SJSA1 (cell line): Measurements from ENCODE around the gene BRMS1. TPM values are rescaled to one million over a fixed set of nuclear protein-coding genes. Genes with fewer than 3 reads are reported as not detected.
"Not testable (repeated sequence)": the region's sequence is repeated elsewhere in the genome, so short reads cannot be mapped to it uniquely, and the experiment has no call there.

Source experiments
- DNase-seq, 2 experiments: peaks; one replicate each; pipeline ENCODE4 v3.0.0-alpha.2; 2015 to 2020; ENCODE audit warnings: low spot score in 2 of 2, low read depth in 1 of 2
- H3K27ac ChIP-seq: fragments of 250-450 bp; sonication (Bioruptor Pico); 2 replicates; pipeline ENCODE4 v1.5.1; 2020; ENCODE audit warnings: mild to moderate bottlenecking, moderate library complexity
- H3K27me3 ChIP-seq: fragments of 250-450 bp; sonication (Bioruptor Pico); replicated peaks from 2 replicates; pipeline ENCODE4 v1.5.1; 2020; ENCODE audit warnings: mild to moderate bottlenecking, moderate library complexity
- H3K36me3 ChIP-seq: fragments of 250-450 bp; sonication (Bioruptor Pico); 2 replicates; pipeline ENCODE4 v1.5.1; 2020; ENCODE audit warnings: mild to moderate bottlenecking
- H3K4me1 ChIP-seq: fragments of 250-450 bp; sonication (Bioruptor Pico); replicated peaks from 2 replicates; pipeline ENCODE4 v1.6.1; 2021; ENCODE audit warnings: mild to moderate bottlenecking
- H3K4me3 ChIP-seq: fragments of 250-450 bp; sonication (Bioruptor Pico); 2 replicates; pipeline ENCODE4 v1.5.1; 2020; ENCODE audit warnings: mild to moderate bottlenecking
- H3K9me3 ChIP-seq: fragments of 250-450 bp; sonication (Bioruptor Pico); replicated peaks from 2 replicates; pipeline ENCODE4 v1.5.1; 2020; ENCODE audit warnings: mild to moderate bottlenecking
- total RNA-seq: library from RNA; depleted of rRNA; stranded (reverse); fragments of >200 nt; shearing (Covaris generic); gene quantifications from 2 replicates; pipeline ENCODE4 v1.2.3, GENCODE V29; 2014

Gene BRMS1
- total RNA-seq, 1 experiment from 2014 or later: 189 TPM

GRCh38 chr11:66367561-66368312, 22.8 kb upstream of the BRMS1 start:
- H3K9me3 ChIP-seq: no peaks in the 10 kb centered on the region
- no peak overlapping the region for H3K27ac ChIP-seq
- no peak for DNase-seq
- peaks cover 17% of the 10 kb centered on the region for H3K4me1 ChIP-seq
- no peaks in the 10 kb centered on the region for H3K36me3 ChIP-seq
- H3K4me3 ChIP-seq: no peak overlapping the region
- H3K27me3 ChIP-seq: peaks cover 53% of the 10 kb centered on the region

- H3K9me3 ChIP-seq: no peaks in the 10 kb centered on the region
- peaks cover 10% of the 10 kb centered on the region for H3K4me1 ChIP-seq
- no peaks in the 10 kb centered on the region for H3K36me3 ChIP-seq
- H3K4me3 ChIP-seq: no peak overlapping the region
- no peak overlapping the region for H3K27ac ChIP-seq
- no peak for DNase-seq
- H3K27me3 ChIP-seq: peaks cover 46% of the 10 kb centered on the region
Measured at GRCh38 chr11:66366844-66367477, 22.1 kb upstream of the BRMS1 start.

- DNase-seq: no peak
- Histone ChIP-seq H3K27me3 (peaks cover 36% of the 10 kb centered on the region), H3K4me3 (no peak overlapping the region), H3K9me3 (no peaks in the 10 kb centered on the region), H3K36me3 (no peaks in the 10 kb centered on the region), H3K27ac (no peak overlapping the region), H3K4me1 (no peaks in the 10 kb centered on the region; the same call in 1 of the 2 replicates)
Measured at GRCh38 chr11:66365711-66366619, 21.1 kb upstream of the BRMS1 start.

GRCh38 chr11:66365166-66365565, 20.3 kb upstream of the BRMS1 start:
- Histone ChIP-seq H3K9me3 (no peaks in the 10 kb centered on the region), H3K27ac (no peak overlapping the region), H3K4me1 (no peaks in the 10 kb centered on the region), H3K4me3 (no peak overlapping the region), H3K27me3 (peaks cover 28% of the 10 kb centered on the region), H3K36me3 (no peaks in the 10 kb centered on the region)
- no peak for DNase-seq

GRCh38 chr11:66363805-66364535, 19.1 kb upstream of the BRMS1 start:
- H3K27ac ChIP-seq: no peak overlapping the region
- peak in 1 of 2 experiments; percentile 79 for DNase-seq

GRCh38 chr11:66363187-66363601, 18.3 kb upstream of the BRMS1 start:
- peaks cover 18% of the 10 kb centered on the region for H3K27me3 ChIP-seq
- no peaks in the 10 kb centered on the region for H3K36me3 ChIP-seq
- no peak for DNase-seq
- H3K9me3 ChIP-seq: no peaks in the 10 kb centered on the region; the same call in 1 of the 2 replicates
- no peak overlapping the region for H3K27ac ChIP-seq
- H3K4me3 ChIP-seq: no peak overlapping the region
- no peaks in the 10 kb centered on the region for H3K4me1 ChIP-seq

More at GRCh38 chr11:66363805-66364535, 19.1 kb upstream of the BRMS1 start:
- Histone ChIP-seq H3K27me3 (peaks cover 18% of the 10 kb centered on the region), H3K4me3 (no peak overlapping the region), H3K9me3 (no peaks in the 10 kb centered on the region), H3K4me1 (no peaks in the 10 kb centered on the region), H3K36me3 (no peaks in the 10 kb centered on the region)

GRCh38 chr11:66362481-66363147, 17.7 kb upstream of the BRMS1 start:
- Histone ChIP-seq H3K27ac (no peak overlapping the region), H3K4me1 (no peaks in the 10 kb centered on the region), H3K27me3 (peaks cover 18% of the 10 kb centered on the region), H3K36me3 (no peaks in the 10 kb centered on the region), H3K9me3 (no peaks in the 10 kb centered on the region; the same call in 1 of the 2 replicates), H3K4me3 (no peak overlapping the region)
- DNase-seq: no peak

GRCh38 chr11:66361502-66361941, 16.6 kb upstream of the BRMS1 start:
- H3K36me3 ChIP-seq: no peaks in the 10 kb centered on the region
- H3K4me1 ChIP-seq: no peaks in the 10 kb centered on the region
- H3K27ac ChIP-seq: no peak overlapping the region
- peaks cover 9% of the 10 kb centered on the region for H3K27me3 ChIP-seq
- no peak for DNase-seq
- no peaks in the 10 kb centered on the region; the same call in 1 of the 2 replicates for H3K9me3 ChIP-seq
- H3K4me3 ChIP-seq: no peak overlapping the region

GRCh38 chr11:66360406-66361073, 15.6 kb upstream of the BRMS1 start:
- no peak overlapping the region for H3K4me3 ChIP-seq
- H3K9me3 ChIP-seq: no peaks in the 10 kb centered on the region; the same call in 1 of the 2 replicates
- DNase-seq: no peak
- H3K4me1 ChIP-seq: no peaks in the 10 kb centered on the region
- H3K27ac ChIP-seq: no peak overlapping the region
- H3K36me3 ChIP-seq: no peaks in the 10 kb centered on the region
- peaks cover 3% of the 10 kb centered on the region; the same call in 1 of the 2 replicates for H3K27me3 ChIP-seq

- Histone ChIP-seq H3K4me1 (no peaks in the 10 kb centered on the region), H3K27ac (no peak overlapping the region), H3K36me3 (no peaks in the 10 kb centered on the region), H3K4me3 (no peak overlapping the region), H3K9me3 (no peaks in the 10 kb centered on the region; the same call in 1 of the 2 replicates), H3K27me3 (no peaks in the 10 kb centered on the region; the same call in 1 of the 2 replicates)
- DNase-seq: no peak
Measured at GRCh38 chr11:66359662-66360087, 14.8 kb upstream of the BRMS1 start.

GRCh38 chr11:66350560-66351235, 5.8 kb upstream of the BRMS1 start:
- H3K27ac ChIP-seq, H3K36me3 ChIP-seq, DNase-seq, H3K4me3 ChIP-seq, H3K9me3 ChIP-seq, H3K27me3 ChIP-seq: not testable (repeated sequence)
- H3K4me1 ChIP-seq: peaks cover 15% of the 10 kb centered on the region

GRCh38 chr11:66349084-66349386, 4.1 kb upstream of the BRMS1 start:
- Histone ChIP-seq H3K27ac (no peak overlapping the region), H3K4me1 (peaks cover 28% of the 10 kb centered on the region), H3K4me3 (no peak overlapping the region), H3K9me3 (no peaks in the 10 kb centered on the region; the same call in 1 of the 2 replicates), H3K36me3 (peaks cover 7% of the 10 kb centered on the region), H3K27me3 (no peaks in the 10 kb centered on the region)
- DNase-seq: no peak
